HG02571 (cell line): ENCODE measurements around the gene SSU72.

ENCODE experiments used
- ATAC-seq: cut with Tn5 transposase; IDR thresholded peaks from one replicate; pipeline ENCODE4 v1.9.1; 2021; ENCODE audit warnings: mild to moderate bottlenecking, moderate library complexity; ENCODE audit not compliant: unreplicated experiment

The SSU72 gene

DNA sequence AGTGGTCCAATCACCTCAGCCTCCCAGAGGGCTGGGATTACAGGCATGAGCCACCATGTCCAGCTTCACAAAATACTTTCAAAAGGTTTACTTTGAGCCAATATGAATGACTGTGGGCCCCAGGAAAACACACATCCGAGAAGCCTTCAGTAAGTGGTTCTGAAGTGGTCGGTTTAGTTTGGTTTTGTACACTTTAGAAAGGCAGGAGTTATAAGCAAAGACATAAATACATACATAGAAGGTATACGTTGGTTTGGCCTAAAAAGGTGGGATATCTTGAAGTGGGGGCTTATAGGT lies 37.4 kb upstream of the SSU72 start:
- no peak for ATAC-seq

DNA sequence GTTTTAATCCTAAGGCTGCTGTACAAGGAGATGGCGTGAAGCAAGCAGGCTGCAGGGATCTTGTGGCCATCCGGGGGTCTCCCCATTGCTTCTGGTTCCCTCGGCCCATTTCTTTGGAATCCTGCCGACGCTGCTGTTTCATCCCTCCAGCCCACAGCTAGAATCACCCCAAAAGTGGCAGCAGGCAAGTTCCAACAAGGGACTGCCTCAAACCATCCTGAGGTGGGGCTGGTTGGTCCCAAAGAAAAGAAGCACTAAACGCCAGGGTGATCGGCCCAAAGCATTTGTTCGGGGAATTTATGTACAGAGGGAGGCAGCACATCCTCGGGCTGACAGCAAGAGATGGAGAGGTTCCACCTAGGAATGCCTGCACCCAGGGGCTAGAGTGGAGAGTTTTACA lies 36.1 kb upstream of the SSU72 start:
- no peak for ATAC-seq

GRCh38 chr1:1609822-1610485 lies 35.3 kb upstream of the SSU72 start:
- ATAC-seq, result no peak

DNA sequence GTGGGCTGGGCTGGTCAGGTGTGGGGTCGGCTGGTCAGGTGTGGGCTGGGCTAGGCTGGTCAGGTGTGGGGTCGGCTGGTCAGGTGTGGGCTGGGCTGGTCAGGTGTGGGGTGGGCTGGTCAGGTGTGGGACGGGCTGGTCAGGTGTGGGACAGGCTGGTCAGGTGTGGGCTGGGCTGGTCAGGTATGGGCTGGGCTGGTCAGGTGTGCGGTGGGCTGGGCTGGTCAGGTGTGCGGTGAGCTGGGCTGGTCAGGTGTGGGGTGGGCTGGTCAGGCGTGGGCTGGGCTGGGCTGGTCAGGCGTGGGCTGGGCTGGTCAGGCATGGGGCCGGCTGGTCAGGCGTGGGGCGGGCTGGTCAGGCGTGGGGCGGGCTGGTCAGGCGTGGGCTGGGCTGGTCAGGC lies 31.6 kb upstream of the SSU72 start:
- ATAC-seq, result no peak

DNA sequence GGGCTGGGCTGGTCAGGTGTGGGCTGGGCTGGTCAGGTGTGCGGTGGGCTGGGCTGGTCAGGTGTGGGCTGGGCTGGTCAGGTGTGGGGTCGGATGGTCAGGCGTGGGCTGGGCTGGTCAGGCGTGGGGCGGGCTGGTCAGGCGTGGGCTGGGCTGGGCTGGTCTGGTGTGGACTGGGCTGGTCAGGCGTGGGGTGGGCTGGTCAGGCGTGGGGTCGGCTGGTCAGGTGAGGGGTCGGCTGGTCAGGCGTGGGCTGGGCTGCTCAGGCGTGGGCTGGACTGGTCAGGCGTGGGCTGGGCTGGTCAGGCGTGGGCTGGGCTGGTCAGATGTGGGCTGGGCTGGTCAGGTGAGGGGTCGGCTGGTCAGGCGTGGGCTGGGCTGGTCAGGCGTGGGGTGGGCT lies 31.1 kb upstream of the SSU72 start:
- no peak for ATAC-seq

GRCh38 chr1:1605034-1605591 lies 30.4 kb upstream of the SSU72 start:
- no peak for ATAC-seq

DNA sequence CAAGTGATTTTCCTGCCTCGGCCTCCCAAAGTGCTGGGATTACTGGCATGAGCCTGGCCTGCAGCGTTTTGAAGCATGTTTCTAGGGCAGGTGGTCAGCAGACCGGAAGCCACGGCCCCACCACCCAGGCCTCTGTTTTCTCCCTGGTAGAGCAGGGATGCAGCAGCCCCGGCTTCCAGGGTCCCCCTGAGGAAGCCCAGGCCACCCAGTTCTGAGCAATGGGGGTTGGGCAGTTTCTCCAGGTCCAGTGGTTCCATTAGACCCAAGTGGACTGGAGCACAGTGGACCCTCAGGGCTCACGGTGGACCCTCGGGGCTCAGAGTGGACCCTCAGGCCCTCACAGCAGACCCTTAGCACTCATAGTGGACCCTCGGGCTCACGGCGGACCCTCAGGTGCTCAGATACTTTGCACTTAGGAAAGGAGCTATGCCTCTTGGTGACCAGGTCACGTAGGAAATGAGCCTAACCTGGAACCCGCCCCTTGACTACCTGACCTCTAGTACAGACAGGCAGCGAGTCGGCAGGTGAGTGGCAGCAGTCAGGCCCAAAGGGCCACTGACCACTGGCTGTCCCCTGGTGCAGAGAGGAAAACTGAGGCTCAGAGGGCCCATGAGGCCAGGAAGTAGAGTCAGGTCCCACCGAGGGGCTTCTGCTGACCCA lies 29.8 kb upstream of the SSU72 start:
- no peak for ATAC-seq

GRCh38 chr1:1603671-1604373 lies 29.2 kb upstream of the SSU72 start:
- no peak for ATAC-seq

GRCh38 chr1:1602968-1603506 lies 28.4 kb upstream of the SSU72 start:
- ATAC-seq, result no peak

- ATAC-seq, result no peak
Measured at GRCh38 chr1:1602304-1602967, 27.8 kb upstream of the SSU72 start.

DNA sequence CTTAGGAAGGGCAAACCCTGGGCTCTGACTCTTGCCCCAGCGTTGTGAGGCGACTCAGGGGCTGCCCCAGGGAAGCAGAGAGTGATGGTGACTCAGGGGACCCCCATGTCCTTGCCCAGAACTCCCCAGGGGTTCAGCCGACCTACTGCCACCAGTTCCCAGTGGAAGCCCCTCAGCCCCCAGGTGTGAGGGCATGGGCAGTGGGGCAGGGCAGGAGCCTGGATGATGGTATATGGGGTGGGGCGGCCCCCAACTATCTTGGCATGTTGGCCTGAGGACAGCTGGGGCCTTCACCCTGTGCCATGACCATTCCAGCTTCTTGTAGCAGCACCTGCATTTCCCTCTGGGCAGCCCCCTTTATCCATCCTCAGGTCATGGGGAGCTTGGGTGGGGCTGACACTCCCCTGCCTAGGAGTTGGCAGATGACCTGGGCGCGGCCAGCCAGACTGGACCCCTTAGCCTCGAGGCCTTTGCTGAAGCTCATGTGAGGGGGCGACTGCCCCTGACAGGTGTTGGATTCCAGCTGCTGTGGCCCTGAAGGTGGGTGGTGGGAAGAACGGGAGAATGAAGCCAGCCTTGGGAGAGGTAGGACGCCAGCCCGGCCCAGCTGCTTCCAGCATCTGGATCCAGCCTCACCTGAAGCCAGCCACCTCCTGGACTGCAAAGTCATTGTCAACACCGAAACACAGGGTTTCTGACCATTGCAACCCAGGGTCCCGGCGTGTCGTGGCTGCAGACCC lies 27.1 kb upstream of the SSU72 start:
- ATAC-seq, result no peak

DNA sequence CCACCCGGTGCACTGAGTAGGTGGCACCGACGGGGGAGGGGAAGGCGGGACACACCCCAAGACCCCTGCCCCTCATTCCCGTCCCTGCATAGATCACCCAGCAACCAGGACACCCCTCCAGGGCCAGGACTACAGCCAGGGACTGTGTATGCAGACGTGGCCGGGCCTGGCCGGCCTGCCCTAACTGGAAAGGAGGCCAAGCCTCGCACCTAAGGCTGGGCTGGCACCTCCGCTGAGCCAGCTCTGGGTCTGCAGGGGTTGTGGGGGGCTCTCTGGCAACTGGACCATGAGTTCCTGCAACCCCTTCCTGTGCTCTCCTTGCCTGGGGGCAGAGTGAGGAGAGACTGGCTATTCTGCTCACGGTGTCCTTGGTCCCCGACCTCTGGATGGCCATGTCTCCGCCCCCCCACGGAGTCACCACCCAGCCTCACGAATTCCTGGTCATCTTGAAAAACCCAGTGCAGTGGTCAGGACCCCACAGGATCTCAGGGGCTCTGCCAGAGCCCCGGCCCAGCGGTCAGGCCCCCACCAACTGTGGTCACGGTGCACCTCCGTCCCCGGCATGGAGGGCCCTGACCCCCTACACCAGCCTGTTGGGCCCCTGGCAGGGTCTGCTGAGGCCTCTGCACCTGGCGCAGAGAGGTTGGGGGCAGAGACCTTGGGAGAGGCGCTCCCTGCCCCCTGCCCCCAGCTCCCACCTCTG lies 26.3 kb upstream of the SSU72 start:
- ATAC-seq, result no peak

- ATAC-seq, result no peak
Measured at GRCh38 chr1:1599935-1600860, 25.5 kb upstream of the SSU72 start, which contains the start of gene FNDC10. Gene FNDC10 (minus strand): TSS chr1:1600135. CDS start chr1:1600015, 120 bp downstream.

GRCh38 chr1:1599030-1599934 lies 24.6 kb upstream of the SSU72 start:
- no peak for ATAC-seq

- no peak for ATAC-seq
Measured at GRCh38 chr1:1598720-1599029, 24.0 kb upstream of the SSU72 start.

GRCh38 chr1:1598051-1598719 lies 23.5 kb upstream of the SSU72 start:
- ATAC-seq, result no peak

DNA sequence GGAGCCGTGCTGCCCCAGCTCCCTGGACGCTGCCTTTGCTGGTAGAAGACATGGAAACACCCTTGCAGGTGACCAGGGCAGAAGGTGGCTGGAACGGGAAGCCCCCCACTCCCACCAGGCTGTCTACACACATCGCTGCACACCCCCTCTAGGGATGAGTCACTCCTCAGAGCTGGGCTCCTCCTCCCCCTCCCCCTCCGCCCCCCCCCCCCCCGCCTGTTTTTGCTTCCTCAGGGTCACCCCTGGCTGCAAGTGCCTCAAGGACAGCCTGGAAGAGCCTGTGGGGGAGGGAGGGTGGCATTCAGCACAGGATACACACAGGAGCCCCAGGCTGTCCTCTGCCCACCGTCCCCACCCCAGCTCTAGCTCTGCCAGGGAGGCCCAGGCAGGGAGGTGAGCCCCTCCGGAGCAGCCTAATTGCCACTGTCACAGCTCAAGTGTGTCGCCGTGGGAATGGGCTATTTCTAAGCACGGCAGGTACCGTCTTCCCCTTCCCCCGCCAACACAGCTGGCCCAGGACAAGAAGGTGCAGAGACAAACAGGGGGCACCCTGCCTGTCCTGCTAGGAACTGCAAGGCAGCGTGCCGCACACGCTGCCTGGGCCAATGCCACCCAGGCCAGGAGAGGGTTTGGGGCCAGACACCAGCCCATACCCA lies 22.7 kb upstream of the SSU72 start:
- no peak for ATAC-seq
